Panc1 (cell line): Measurements from ENCODE around the gene GLG1.

Experiments
- TCF7L2 ChIP-seq: IDR thresholded peaks from 2 replicates; pipeline ENCODE4 v1.6.1; 2011; ENCODE audit warnings: mild to moderate bottlenecking, low read depth, low read length, inconsistent platforms
- TF ChIP-seq, protein P1 (sequence below): fragments of 450-650 bp; IDR thresholded peaks from 2 replicates; pipeline ENCODE4 v1.5.1; 2017; ENCODE audit warnings: mild to moderate bottlenecking
- TF ChIP-seq, protein P2 (sequence below), 2 experiments: IDR thresholded peaks; 2 replicates each; pipeline ENCODE4 v1.6.1; 2011 to 2012; ENCODE audit warnings: low read depth in 2 of 2, control low read depth in 1 of 2, low read length in 1 of 2, mild to moderate bottlenecking in 1 of 2, moderate library complexity in 1 of 2; ENCODE audit not compliant: insufficient read depth in 1 of 2

DNA sequence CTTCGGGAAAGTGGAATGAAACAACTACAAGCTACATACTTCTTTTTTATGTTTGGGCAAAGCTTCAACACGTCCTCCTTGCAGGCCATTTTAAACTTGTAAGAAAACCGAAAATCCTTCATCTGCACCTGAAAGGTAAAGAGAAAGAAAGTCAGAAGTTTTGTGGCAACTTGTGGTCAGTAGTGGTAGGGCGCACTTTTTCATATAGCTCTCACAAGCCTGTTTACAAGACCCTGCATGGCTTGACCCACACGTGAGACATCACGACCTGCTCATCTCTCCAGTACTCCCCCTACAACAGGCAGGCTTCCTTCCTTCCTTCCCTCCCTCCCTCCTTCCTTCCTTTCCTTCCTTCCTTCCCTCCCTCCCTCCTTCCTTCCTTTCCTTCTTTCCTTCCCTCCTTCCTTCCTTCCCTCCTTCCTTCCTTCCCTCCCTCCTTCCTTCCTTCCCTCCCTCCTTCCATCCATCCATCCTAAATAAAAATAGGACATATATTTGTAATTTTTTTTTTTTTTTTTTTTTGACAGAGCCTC, 136.9 kb downstream of the GLG1 start:
- TF ChIP-seq, protein P1, sequence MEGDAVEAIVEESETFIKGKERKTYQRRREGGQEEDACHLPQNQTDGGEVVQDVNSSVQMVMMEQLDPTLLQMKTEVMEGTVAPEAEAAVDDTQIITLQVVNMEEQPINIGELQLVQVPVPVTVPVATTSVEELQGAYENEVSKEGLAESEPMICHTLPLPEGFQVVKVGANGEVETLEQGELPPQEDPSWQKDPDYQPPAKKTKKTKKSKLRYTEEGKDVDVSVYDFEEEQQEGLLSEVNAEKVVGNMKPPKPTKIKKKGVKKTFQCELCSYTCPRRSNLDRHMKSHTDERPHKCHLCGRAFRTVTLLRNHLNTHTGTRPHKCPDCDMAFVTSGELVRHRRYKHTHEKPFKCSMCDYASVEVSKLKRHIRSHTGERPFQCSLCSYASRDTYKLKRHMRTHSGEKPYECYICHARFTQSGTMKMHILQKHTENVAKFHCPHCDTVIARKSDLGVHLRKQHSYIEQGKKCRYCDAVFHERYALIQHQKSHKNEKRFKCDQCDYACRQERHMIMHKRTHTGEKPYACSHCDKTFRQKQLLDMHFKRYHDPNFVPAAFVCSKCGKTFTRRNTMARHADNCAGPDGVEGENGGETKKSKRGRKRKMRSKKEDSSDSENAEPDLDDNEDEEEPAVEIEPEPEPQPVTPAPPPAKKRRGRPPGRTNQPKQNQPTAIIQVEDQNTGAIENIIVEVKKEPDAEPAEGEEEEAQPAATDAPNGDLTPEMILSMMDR = no peak
- TF ChIP-seq, protein P2, sequence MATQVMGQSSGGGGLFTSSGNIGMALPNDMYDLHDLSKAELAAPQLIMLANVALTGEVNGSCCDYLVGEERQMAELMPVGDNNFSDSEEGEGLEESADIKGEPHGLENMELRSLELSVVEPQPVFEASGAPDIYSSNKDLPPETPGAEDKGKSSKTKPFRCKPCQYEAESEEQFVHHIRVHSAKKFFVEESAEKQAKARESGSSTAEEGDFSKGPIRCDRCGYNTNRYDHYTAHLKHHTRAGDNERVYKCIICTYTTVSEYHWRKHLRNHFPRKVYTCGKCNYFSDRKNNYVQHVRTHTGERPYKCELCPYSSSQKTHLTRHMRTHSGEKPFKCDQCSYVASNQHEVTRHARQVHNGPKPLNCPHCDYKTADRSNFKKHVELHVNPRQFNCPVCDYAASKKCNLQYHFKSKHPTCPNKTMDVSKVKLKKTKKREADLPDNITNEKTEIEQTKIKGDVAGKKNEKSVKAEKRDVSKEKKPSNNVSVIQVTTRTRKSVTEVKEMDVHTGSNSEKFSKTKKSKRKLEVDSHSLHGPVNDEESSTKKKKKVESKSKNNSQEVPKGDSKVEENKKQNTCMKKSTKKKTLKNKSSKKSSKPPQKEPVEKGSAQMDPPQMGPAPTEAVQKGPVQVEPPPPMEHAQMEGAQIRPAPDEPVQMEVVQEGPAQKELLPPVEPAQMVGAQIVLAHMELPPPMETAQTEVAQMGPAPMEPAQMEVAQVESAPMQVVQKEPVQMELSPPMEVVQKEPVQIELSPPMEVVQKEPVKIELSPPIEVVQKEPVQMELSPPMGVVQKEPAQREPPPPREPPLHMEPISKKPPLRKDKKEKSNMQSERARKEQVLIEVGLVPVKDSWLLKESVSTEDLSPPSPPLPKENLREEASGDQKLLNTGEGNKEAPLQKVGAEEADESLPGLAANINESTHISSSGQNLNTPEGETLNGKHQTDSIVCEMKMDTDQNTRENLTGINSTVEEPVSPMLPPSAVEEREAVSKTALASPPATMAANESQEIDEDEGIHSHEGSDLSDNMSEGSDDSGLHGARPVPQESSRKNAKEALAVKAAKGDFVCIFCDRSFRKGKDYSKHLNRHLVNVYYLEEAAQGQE (IDR thresholded peaks at IDR 0.05; ENCODE audit: insufficient read depth in 1 of 2, low read depth in 2 of 2, low read length in 1 of 2) = no peak
- TF ChIP-seq TCF7L2 = no peak
